Measurements from ENCODE around the gene AMBRA1.

Gene AMBRA1

GRCh38 chr11:46574656-46575055, 19.2 kb downstream of the AMBRA1 start:
- no peak for DNase-seq

GRCh38 chr11:46570790-46571398, 22.9 kb downstream of the AMBRA1 start:
- DNase-seq = no peak

- no peak for DNase-seq
These were observed 28.5 kb downstream of the AMBRA1 start for GRCh38 chr11:46565232-46565840.

DNA sequence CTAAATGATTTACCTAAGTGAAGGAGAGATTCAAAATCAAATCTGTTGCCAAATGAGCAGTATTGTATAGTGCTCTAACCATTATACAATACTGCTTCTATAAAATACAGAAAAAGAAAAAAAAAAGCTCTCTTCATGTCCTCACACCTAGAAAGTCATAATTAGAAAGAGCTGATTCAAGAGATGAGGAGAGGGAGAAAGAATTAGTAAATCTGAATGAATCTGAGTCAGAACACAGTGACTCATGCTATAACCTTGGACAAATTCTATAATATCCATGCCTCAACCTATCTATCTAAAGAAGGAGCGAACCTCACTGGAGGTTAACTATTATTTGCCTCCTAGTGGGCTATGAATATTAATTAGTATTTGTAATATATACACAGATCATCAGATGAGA, 29.4 kb downstream of the AMBRA1 start:
- DNase-seq = no peak

GRCh38 chr11:46562527-46562926, 31.3 kb downstream of the AMBRA1 start:
- DNase-seq = no peak

DNA sequence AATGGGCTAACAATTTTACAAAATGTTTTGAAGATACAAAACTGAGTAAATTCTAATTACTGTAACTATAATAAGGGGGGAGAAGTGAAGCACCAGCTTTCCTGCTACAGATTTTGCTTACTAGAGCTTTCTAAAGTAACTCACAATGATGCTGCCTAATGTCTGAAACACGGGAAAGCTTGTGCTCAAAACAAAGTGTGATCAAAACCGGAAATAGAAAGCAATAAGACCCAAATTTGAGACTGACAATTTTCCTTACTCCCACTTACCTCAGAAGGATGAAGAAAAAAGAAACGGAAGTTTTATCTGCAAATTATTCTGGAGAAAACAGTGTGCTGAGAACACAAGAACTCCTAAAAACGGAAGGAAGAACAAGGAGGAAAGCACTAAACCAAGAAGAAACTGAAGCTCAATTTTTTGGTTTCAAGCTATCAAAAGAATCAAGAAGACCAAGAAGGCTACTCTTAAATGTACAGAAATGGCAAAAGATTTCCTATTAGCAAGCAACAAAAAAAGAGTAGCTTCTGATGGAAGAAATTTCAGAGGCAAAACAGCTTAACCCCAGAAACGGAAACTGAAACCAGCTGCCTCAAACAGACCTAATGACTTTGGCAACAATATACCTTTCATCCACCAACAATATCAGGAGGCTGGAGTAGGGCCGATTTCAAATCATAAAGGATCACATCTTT, 33.4 kb downstream of the AMBRA1 start:
- DNase-seq = no peak

DNA sequence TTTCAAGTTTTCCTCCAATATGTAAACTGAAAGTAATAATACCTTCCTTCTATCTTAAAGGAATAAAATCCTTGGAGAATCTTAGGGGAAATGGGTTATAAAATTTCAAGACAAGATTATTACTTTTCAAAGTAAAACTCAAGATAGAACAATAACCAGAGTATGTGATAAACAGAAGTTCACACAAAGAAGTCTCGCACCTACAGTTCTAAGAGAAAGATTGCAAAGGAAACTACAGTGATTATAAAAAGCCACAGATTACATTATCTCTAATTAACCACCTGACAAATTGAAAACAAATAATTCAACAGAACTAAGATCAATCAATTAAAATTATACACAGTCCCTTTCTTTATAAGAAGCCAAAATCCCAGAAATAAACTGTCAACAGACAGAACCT, 34.0 kb downstream of the AMBRA1 start:
- DNase-seq = no peak

DNA sequence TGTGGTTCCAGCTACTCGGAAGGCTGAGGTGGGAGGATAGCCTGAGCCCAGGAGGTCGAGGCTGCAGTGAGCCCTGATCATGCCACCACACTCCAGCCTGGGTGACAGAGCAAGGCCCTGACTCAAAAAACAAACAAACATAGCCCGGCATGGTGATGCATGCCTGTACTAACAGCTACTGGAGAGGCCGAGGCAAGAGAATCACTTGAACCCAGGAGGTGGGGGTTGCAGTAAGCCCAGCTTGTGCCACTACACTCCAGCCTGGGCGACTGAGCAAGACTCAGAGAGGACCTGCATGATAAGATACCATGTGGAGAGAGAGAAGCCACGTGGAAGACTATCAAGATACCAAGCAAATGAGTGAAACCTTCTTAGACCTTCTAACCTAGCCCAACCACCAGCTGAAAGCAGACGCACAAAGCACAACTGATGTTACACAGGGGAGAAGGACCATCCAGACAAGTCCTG, 36.1 kb downstream of the AMBRA1 start:
- no peak for DNase-seq

DNA sequence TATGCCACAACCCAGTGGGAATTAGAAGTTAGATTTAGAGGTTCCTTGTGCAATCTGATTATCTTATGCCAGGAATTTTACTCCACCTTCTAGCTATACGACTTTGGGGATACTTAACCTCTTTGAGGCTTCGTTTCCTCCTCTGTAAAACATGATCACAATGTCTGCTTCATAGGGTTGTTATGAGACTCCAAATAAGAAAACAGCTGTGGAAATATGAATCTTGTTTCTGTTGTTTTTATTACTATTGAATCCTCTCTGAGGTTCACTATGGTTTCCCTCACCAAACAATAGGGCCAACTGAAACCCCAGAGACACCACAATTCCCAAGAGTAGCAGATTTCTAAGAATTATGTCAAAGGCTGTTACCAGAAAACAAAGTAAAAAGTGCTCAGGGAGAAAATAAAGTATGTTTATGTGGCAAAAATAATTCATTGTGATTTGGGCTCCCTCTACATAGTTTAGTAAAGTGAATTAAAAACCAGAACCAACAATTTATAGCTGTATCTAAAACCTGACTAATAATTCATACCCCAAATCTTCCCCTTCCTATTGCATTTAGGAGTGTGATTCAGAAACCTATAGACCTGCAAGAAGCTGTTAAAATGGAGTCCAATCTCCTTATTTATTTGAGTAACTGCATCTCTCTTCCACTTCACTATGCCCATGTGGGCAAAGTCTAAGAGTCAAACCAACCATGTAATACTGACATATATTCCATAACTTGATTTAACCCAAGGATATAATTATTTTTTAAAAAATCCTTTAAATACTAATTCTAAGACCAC, 38.4 kb downstream of the AMBRA1 start:
- DNase-seq = no peak

- DNase-seq = no peak
These were observed 39.3 kb downstream of the AMBRA1 start for GRCh38 chr11:46554213-46555147.

GRCh38 chr11:46553814-46554212, 40.0 kb downstream of the AMBRA1 start:
- DNase-seq = no peak

GRCh38 chr11:46551261-46551660, 42.6 kb downstream of the AMBRA1 start:
- DNase-seq = no peak

- DNase-seq = no peak
These were observed 46.2 kb downstream of the AMBRA1 start for GRCh38 chr11:46547579-46547978.

DNA sequence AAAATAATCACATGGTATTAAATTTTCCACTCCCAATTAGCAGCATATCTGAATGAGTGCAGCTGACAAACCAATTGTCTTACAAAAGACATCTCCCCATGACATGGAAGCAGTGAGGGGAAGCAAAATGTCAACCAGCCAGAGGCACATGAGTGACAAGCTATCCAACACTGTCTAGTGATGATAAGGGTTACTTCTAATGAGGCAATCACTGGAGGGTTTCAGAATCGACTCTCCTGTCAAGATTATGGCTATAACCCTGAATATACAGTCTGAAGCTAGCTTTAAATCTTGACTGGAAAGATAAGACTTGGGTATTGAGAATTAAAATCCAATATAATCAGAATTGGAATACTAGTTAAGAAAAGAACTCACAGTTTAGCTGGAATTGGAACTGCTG, 50.3 kb downstream of the AMBRA1 start:
- DNase-seq = no peak

- DNase-seq = no peak
These were observed 52.0 kb downstream of the AMBRA1 start for GRCh38 chr11:46541593-46542371.

DNA sequence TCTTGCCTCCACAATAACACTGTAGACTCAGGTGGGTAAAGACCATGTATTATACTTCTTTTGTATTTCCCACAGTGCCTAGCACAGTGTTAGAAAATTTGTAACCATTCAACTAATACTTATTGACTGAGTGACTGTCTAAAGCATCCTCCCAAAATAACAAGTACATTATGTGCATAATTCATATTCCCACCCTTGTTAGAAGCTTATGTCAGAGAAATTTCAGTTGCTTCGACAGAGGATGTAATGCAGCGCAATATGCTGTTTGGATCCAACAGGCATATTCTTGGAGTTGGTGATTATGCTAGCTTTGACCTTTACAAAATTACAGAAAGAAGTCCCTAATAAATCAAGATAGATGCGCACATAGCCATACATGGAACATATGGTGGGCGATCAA, 53.0 kb downstream of the AMBRA1 start:
- DNase-seq = no peak

- DNase-seq = peak; percentile 90
These were observed 56.1 kb downstream of the AMBRA1 start for GRCh38 chr11:46537537-46538295.

DNA sequence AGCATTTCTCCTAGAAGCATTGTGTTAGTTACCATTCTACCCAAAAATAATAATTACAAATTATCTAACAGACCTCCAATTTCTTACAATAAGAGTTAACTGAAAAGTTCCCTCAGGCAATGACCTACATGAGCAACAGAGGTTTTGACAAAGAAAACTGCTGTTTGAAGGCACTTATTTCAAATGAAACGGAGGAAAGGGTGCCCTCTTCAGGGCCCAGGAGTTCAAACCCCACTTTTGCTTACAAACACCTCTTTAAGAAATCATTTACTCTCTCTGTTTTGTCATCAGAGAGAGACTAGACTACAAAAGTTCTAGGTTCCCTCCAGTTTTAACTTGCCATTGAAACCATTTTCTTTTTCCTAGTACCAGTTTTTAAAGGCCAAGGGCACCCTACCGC, 56.7 kb downstream of the AMBRA1 start:
- DNase-seq = no peak

GRCh38 chr11:46535688-46536087, 58.1 kb downstream of the AMBRA1 start:
- no peak for DNase-seq

- DNase-seq = no peak
These were observed 59.1 kb downstream of the AMBRA1 start for GRCh38 chr11:46534711-46535110.

Data from islet precursor cell (in vitro differentiated cells).